GM10847 (cell line): ENCODE results near the gene GMDS.

Experiments used
- POLR2A ChIP-seq: IDR thresholded peaks from 2 replicates; pipeline ENCODE4 v1.6.1; 2011; ENCODE audit not compliant: insufficient read length; ENCODE audit errors: extremely low read depth

The GMDS gene

GRCh38 chr6:2197177-2197671, 48.2 kb downstream of the GMDS start:
- TF ChIP-seq POLR2A = no peak

- TF ChIP-seq POLR2A = no peak
Observed at GRCh38 chr6:2196079-2196679, 49.2 kb downstream of the GMDS start.

GRCh38 chr6:2194643-2195042, 50.8 kb downstream of the GMDS start:
- no peak for TF ChIP-seq POLR2A

GRCh38 chr6:2193931-2194330, 51.5 kb downstream of the GMDS start:
- no peak for TF ChIP-seq POLR2A

- TF ChIP-seq POLR2A = no peak
Observed at GRCh38 chr6:2192976-2193375, 52.4 kb downstream of the GMDS start.

GRCh38 chr6:2191390-2191740, 54.0 kb downstream of the GMDS start:
- no peak for TF ChIP-seq POLR2A

GRCh38 chr6:2190661-2191389, 54.6 kb downstream of the GMDS start:
- TF ChIP-seq POLR2A = no peak

- TF ChIP-seq POLR2A = no peak
Observed at GRCh38 chr6:2188856-2189384, 56.5 kb downstream of the GMDS start.

- TF ChIP-seq POLR2A = no peak
Observed at GRCh38 chr6:2188397-2188796, 57.0 kb downstream of the GMDS start.

GRCh38 chr6:2187826-2188225, 57.6 kb downstream of the GMDS start:
- no peak for TF ChIP-seq POLR2A

GRCh38 chr6:2186516-2186915, 58.9 kb downstream of the GMDS start:
- TF ChIP-seq POLR2A = no peak

- TF ChIP-seq POLR2A = no peak
Observed at GRCh38 chr6:2185466-2185865, 59.9 kb downstream of the GMDS start.

GRCh38 chr6:2184700-2185455, 60.5 kb downstream of the GMDS start:
- no peak for TF ChIP-seq POLR2A

- no peak for TF ChIP-seq POLR2A
Observed at GRCh38 chr6:2183752-2184151, 61.7 kb downstream of the GMDS start.

GRCh38 chr6:2183246-2183645, 62.2 kb downstream of the GMDS start:
- no peak for TF ChIP-seq POLR2A

- no peak for TF ChIP-seq POLR2A
Observed at GRCh38 chr6:2182251-2182650, 63.2 kb downstream of the GMDS start.
